Muscle layer of colon (tissue), 2 donors: Measurements from ENCODE around the gene NTN1.

Experiments
- H3K27ac ChIP-seq: one replicate; pipeline ENCODE4 v1.7.0; 2013; ENCODE audit warnings: low read depth, mild to moderate bottlenecking, low read length, moderate library complexity
- H3K27me3 ChIP-seq, 2 donors: one replicate each; pipeline ENCODE4 v1.7.0; 2013; ENCODE audit warnings: low read length in 2 of 2, mild to moderate bottlenecking in 2 of 2; ENCODE audit not compliant: insufficient read depth in 2 of 2, control insufficient read depth in 1 of 2
- H3K36me3 ChIP-seq: one replicate; pipeline ENCODE4 v1.7.0; 2013; ENCODE audit warnings: mild to moderate bottlenecking, low read length; ENCODE audit not compliant: insufficient read depth
- H3K4me1 ChIP-seq: one replicate; pipeline ENCODE4 v1.7.0; 2013; ENCODE audit warnings: mild to moderate bottlenecking, low read length; ENCODE audit not compliant: insufficient read depth
- H3K4me3 ChIP-seq, 2 donors: one replicate each; pipeline ENCODE4 v1.7.0; 2013; ENCODE audit warnings: low read length in 2 of 2, low read depth in 1 of 2, mild to moderate bottlenecking in 1 of 2, moderate library complexity in 1 of 2
- H3K9ac ChIP-seq: one replicate; pipeline ENCODE4 v1.7.0; 2013; ENCODE audit warnings: low read length
- H3K9me3 ChIP-seq: one replicate; pipeline ENCODE4 v1.7.0; 2013; ENCODE audit warnings: mild to moderate bottlenecking, low read length
- donor health status: abdominal sarcoma.
- donor health status: Adenocarcinoma of cecum.

NTN1 gene

GRCh38 chr17:9228408-9229159 lies 207.3 kb downstream of the NTN1 start:
- Histone ChIP-seq H3K9ac (no peak overlapping the region), H3K4me3 (no peak overlapping the region), H3K27me3 (no peaks in the 10 kb centered on the region), H3K9me3 (no peaks in the 10 kb centered on the region), H3K36me3 (no peaks in the 10 kb centered on the region), H3K27ac (no peak overlapping the region), H3K4me1 (peaks cover 10% of the 10 kb centered on the region)

DNA sequence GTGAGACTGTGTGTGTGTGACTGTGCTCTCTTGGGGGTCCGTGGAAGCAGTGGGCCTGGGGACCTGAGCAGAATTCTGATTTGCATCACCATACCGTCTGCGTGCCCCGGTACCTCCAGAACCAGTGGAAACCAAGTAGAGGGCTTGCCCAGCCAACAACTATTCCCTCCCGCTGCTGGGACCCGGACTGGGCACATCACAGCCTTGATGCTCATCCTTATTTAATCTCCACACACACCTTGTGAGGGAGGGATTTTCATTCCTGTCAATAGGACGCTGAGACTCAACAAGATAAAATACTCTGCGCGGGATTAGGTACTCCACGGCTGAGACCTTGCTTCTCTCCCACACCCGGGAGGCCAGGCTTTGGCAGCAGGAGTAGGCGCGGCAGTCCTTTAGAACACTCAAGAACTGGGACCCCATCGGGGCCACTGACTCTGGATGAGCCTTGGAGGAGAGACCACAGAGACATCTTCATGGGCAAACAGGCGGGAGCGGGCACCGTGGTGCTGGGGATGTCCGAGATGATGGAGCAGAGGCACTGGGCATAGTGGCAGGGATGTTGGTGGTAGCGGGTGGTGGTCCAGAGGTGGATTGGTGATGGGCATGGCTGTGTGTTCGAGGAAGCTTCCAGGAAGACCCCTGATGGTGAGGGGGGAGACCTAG lies 208.0 kb downstream of the NTN1 start:
- no peak overlapping the region for H3K4me3 ChIP-seq

DNA sequence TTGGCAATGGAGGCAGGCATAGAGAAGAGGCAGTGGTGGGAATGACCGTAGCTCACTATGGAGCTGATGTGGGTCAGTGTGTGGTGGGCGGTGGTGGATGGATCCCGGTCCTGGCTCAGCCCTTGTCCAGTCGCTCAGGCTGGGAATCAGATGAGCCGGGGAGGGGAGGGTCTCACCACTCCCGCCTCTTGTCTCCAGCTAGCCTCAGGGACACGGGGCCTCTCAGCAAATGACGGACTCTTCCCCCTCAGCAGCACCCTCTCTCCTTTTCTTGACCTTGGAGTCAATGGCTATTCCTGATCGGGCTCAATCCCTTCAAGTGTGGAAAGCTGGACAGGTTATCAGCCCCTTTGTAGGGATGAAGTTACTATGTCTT lies 208.5 kb downstream of the NTN1 start:
- H3K27ac ChIP-seq, result no peak overlapping the region
- H3K27me3 ChIP-seq, result no peaks in the 10 kb centered on the region
- peaks cover 10% of the 10 kb centered on the region for H3K4me1 ChIP-seq

More for the DNA sequence above, 208.0 kb downstream of the NTN1 start:
- Histone ChIP-seq H3K27ac (no peak overlapping the region), H3K27me3 (no peaks in the 10 kb centered on the region), H3K9me3 (no peaks in the 10 kb centered on the region), H3K4me1 (peaks cover 10% of the 10 kb centered on the region), H3K9ac (no peak overlapping the region), H3K36me3 (no peaks in the 10 kb centered on the region)

DNA sequence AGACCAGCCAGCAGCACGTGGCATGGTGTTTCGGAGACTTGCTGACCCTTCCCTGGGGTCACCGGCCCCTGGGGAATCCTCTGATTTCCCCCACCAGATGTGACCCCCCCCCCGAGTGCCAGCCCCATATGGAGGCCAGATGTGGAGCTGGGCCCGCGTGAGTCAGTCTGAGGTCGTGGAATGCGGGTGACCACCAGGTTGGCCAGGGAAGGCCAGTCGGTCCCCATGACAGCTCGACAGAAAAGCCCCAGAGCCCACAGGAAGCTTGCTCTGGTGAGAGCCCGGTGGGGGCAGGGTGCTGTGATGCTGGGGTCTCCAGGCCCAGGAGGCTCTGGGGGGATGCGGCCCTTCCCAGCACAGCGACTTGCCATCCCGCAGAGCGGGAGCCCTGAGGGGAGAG lies 209.0 kb downstream of the NTN1 start:
- Histone ChIP-seq H3K4me1 (peaks cover 10% of the 10 kb centered on the region), H3K9me3 (no peaks in the 10 kb centered on the region), H3K27me3 (no peaks in the 10 kb centered on the region), H3K27ac (no peak overlapping the region), H3K36me3 (no peaks in the 10 kb centered on the region), H3K4me3 (no peak overlapping the region), H3K9ac (no peak overlapping the region)

More for the DNA sequence above, 208.5 kb downstream of the NTN1 start:
- H3K36me3 ChIP-seq, result no peaks in the 10 kb centered on the region
- H3K4me3 ChIP-seq, result no peak overlapping the region
- H3K9ac ChIP-seq, result no peak overlapping the region
- H3K9me3 ChIP-seq, result no peaks in the 10 kb centered on the region

DNA sequence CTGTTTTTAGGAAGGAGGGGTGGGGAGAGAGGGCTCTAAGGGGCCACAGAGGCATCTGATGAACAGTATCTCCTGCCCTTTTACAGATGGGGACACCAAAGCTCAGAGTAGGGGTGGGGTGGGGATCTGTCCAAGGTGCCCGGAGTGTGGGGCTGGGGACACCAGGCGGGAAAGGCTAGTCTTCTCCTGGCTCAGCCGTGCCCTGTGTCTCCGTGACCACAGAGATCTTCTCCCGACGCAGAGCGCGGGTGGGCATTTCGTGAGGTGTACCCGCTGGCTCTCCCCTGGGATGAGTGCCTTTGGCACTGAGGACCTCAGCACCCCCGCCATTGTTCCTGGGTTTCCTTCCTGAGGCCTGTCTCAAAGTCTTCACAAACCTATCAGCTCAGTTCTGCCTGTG lies 209.6 kb downstream of the NTN1 start:
- no peaks in the 10 kb centered on the region for H3K9me3 ChIP-seq
- peaks cover 10% of the 10 kb centered on the region for H3K4me1 ChIP-seq
- H3K27me3 ChIP-seq, result no peaks in the 10 kb centered on the region
- no peak overlapping the region for H3K9ac ChIP-seq
- H3K27ac ChIP-seq, result no peak overlapping the region
- H3K36me3 ChIP-seq, result no peaks in the 10 kb centered on the region
- H3K4me3 ChIP-seq, result no peak overlapping the region

DNA sequence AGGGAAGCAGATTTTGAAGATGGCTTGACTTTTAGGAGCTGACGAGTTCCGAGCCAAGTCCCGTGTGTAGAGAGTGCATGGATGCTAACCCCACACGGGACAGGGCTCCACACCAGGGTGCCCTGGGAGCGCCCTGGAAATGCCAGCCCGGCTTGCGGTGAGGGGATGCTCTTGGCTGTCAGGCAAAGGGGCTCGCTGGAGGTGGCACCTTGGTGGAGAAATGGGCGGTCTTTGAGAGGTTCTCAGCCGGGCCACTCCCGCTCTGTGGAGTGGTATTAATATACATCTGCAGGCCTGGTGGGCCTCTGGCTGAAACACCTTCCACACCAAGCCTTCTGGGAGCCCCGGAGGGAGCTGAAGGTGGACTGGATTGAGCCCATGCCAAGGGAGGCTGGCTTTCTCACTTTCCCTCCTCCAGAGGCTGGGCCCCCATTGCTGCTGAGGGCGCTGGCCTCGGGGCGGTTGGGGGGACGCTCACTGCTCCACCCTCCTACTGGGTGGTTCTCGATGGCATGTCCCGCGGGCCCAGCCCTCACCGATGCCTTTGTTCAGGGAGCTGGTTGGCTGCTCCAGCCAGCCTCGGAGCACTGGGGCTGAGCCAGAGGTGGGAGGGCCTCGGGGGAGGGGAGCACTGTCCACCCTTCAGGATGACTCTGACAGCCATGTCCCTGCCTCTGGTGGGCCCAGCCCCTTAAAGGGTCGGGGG lies 210.3 kb downstream of the NTN1 start:
- Histone ChIP-seq H3K36me3 (no peaks in the 10 kb centered on the region), H3K9me3 (no peaks in the 10 kb centered on the region), H3K4me3 (no peak overlapping the region), H3K27ac (no peak overlapping the region), H3K4me1 (peaks cover 10% of the 10 kb centered on the region), H3K27me3 (no peaks in the 10 kb centered on the region), H3K9ac (no peak overlapping the region)

DNA sequence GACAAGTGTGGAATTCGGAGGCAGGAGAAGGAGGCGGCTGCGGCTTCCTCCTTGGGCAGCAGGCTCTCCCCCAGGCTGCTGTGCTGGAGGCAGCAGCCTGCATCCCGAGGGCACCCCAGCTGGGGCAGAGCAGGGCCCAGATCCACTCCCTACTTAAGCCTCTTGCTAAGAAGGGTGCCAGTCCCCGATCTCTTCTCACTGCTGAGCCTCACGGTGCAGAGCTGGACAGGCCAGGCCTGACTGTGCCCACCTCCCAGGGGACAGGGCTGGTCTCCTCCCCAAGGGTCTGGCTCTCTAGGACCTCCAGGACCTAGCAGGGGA lies 210.8 kb downstream of the NTN1 start:
- no peak overlapping the region for H3K4me3 ChIP-seq
- no peak overlapping the region for H3K27ac ChIP-seq
- no peaks in the 10 kb centered on the region for H3K9me3 ChIP-seq
- H3K4me1 ChIP-seq, result peaks cover 10% of the 10 kb centered on the region
- no peaks in the 10 kb centered on the region for H3K27me3 ChIP-seq
- H3K36me3 ChIP-seq, result no peaks in the 10 kb centered on the region
- H3K9ac ChIP-seq, result no peak overlapping the region

DNA sequence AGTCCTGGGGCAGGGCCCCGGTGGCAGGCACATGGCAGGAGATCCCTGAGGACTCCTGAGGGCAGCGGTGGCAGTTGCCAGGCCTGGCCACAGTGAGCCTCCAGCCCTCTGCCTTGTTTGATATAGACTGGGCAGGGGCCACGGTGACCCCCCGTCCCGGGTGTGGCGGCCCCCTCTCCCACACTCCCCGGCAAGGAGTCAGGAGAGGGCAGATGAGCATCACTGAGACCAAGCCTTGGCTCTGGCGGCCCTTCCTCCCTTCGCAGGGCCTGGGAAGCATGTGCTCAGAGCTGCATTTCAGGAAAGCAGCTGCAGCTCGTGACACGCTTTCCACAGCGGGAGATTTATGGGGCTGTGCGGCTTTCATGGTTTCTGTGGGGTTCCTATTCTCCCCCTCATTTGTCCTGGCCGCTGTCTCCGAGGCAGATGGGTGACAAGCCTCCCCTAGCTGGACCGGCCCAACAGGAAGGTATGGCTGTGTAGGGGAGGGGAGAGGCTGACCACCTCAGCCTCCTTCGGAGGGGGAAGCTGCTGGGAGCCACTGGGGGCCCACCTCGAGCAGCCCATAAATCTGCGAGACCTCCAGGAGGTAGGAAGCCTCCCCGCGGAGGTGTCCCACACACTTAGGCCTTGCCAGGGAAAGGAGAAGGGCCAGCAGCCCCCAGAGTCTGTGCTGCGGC lies 211.4 kb downstream of the NTN1 start:
- no peak overlapping the region for H3K4me3 ChIP-seq
- H3K27ac ChIP-seq, result no peak overlapping the region
- no peaks in the 10 kb centered on the region for H3K36me3 ChIP-seq
- H3K27me3 ChIP-seq, result no peaks in the 10 kb centered on the region
- no peaks in the 10 kb centered on the region for H3K9me3 ChIP-seq
- no peak overlapping the region for H3K9ac ChIP-seq
- peaks cover 10% of the 10 kb centered on the region for H3K4me1 ChIP-seq

DNA sequence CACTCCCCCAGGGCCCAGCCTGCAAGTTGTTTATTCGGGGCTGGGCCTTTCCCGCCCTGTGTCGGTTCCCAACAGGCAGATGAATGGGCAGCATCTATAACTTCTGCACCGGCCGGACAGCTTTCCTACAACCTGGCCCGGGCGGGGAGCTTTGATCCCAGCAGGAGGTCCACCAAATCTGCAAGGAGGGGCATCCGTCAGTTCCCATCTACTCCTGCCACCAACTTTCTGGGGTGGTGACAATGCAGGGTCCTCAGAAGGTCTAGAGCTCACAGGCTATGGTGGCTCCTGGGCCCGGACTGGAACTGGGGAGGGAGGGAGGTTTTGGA lies 211.9 kb downstream of the NTN1 start:
- Histone ChIP-seq H3K9me3 (no peaks in the 10 kb centered on the region), H3K9ac (no peak overlapping the region), H3K36me3 (no peaks in the 10 kb centered on the region), H3K4me1 (peaks cover 6% of the 10 kb centered on the region), H3K4me3 (no peak overlapping the region), H3K27me3 (no peaks in the 10 kb centered on the region), H3K27ac (no peak overlapping the region)

- H3K9me3 ChIP-seq, result no peaks in the 10 kb centered on the region
- peaks cover 4% of the 10 kb centered on the region for H3K4me1 ChIP-seq
- H3K4me3 ChIP-seq, result no peak overlapping the region
- H3K27me3 ChIP-seq, result no peaks in the 10 kb centered on the region
- H3K9ac ChIP-seq, result no peak overlapping the region
- no peaks in the 10 kb centered on the region for H3K36me3 ChIP-seq
- H3K27ac ChIP-seq, result no peak overlapping the region
Observed at GRCh38 chr17:9233761-9234160, 212.5 kb downstream of the NTN1 start.

DNA sequence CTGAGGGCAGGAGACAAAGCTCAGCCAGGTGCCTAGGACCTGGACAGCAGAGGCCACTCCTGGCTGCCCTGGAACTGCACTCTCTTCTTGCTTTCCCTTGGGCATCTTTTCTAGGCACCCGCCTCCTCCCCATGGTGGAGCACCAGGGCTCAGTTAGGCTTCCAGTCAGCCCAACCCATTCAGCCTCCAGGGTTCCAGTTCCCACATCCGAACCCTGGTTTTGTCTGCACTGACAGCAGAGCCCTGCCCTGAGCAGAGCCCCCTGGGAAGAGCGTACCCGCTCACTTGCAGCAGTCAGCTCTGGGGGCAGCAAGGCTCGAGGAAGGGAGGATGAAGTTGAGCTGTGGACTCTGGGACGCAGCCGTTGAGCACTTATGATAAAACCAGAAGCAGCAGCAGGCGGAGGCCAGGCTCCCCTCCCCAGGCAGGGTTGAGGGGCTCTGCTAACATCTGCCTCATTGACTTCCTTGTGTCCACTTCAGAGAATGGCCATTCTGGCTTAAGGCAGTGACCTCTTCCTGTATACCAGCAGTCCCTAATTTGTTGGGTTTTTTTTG lies 213.2 kb downstream of the NTN1 start:
- Histone ChIP-seq H3K9me3 (no peaks in the 10 kb centered on the region), H3K9ac (no peak overlapping the region), H3K4me1 (peaks cover 10% of the 10 kb centered on the region), H3K27ac (no peak overlapping the region), H3K27me3 (no peaks in the 10 kb centered on the region), H3K36me3 (no peaks in the 10 kb centered on the region), H3K4me3 (no peak overlapping the region)
